Activated CD8-positive, alpha-beta T cell treated with anti-CD3 and anti-CD28 coated beads for 36 hours (primary cell): ENCODE data around the gene HIVEP2. TPM values are rescaled to one million over a fixed set of nuclear protein-coding genes. Genes with fewer than 3 reads are reported as not detected.

Experiments
- ATAC-seq: fragments of 200-7000 bp; cut with Tn5 transposase; one replicate; pipeline ENCODE4 v1.10.0; 2021; ENCODE audit warnings: mild to moderate bottlenecking, moderate library complexity
- CTCF ChIA-PET: fragments of 350-600 bp; sonication (Branson Sonifier 250); formaldehyde crosslinking; loops from one replicate; lab custom pipeline; 2021; ENCODE audit warnings: antibody characterized with exemption; lab: Charles Lee
- POLR2A ChIA-PET: fragments of 350-600 bp; sonication (Branson Sonifier 250); formaldehyde crosslinking; loops from one replicate; lab custom pipeline; 2021; ENCODE audit warnings: antibody characterized with exemption; lab: Charles Lee
- DNase-seq: peaks from one replicate; pipeline ENCODE4 v3.0.0-alpha.2; 2020
- H3K27ac Mint-ChIP-seq: one replicate; pipeline ENCODE4 v1.8.0; 2021; ENCODE audit warnings: mild to moderate bottlenecking, mixed read lengths
- H3K27me3 Mint-ChIP-seq: one replicate; pipeline ENCODE4 v1.8.0; 2021; ENCODE audit warnings: mixed read lengths
- H3K36me3 Mint-ChIP-seq: one replicate; pipeline ENCODE4 v1.8.0; 2021; ENCODE audit warnings: low read depth, mixed read lengths
- H3K4me1 Mint-ChIP-seq: one replicate; pipeline ENCODE4 v1.8.0; 2021; ENCODE audit warnings: low read depth, mixed read lengths
- H3K4me3 Mint-ChIP-seq: one replicate; pipeline ENCODE4 v1.8.0; 2021; ENCODE audit warnings: mild to moderate bottlenecking, moderate library complexity, mixed read lengths
- H3K9me3 Mint-ChIP-seq: one replicate; pipeline ENCODE4 v1.8.0; 2021; ENCODE audit warnings: mixed read lengths
- CTCF ChIP-seq: fragments of 200-600 bp; IDR thresholded peaks from one replicate; pipeline ENCODE4 v1.8.0; 2022; ENCODE audit warnings: antibody characterized with exemption, mild to moderate bottlenecking
- intact Hi-C: fragments of 100-400 bp; cut with micrococcal nuclease; formaldehyde crosslinking; loops from one replicate; pipeline ENCODE4 v1.10.0; 2022
- total RNA-seq, 2 experiments: library from RNA; stranded (reverse); gene quantifications; one replicate each; pipeline ENCODE4 v1.2.3, GENCODE V29; 2021

The HIVEP2 gene
- total RNA-seq, 2 experiments from 2014 or later = 31.8 to 38.1 TPM

GRCh38 chr6:142705054-142705453 is 239.9 kb downstream of the HIVEP2 start:
- H3K9me3 Mint-ChIP-seq = no peaks in the 10 kb centered on the region
- H3K36me3 Mint-ChIP-seq = no peaks in the 10 kb centered on the region
- ATAC-seq (no peak), DNase-seq (no peak)
- intact Hi-C loops = no loop called here
- peaks cover 8% of the 10 kb centered on the region for H3K4me1 Mint-ChIP-seq
- H3K27ac Mint-ChIP-seq = no peak overlapping the region
- TF ChIP-seq CTCF = no peak
- H3K27me3 Mint-ChIP-seq = no peaks in the 10 kb centered on the region
- CTCF ChIA-PET = no interaction called here
- POLR2A ChIA-PET = no interaction called here
- H3K4me3 Mint-ChIP-seq = no peak overlapping the region

GRCh38 chr6:142702501-142703460 is 242.2 kb downstream of the HIVEP2 start:
- CTCF ChIA-PET = interaction anchor here (1.0 to 1.5 kb wide), 3 partner anchors 11 to 324 kb away, joined by 3 to 4 read pairs (median 3); no protein-coding TSS in a partner anchor
- H3K27me3 Mint-ChIP-seq = no peaks in the 10 kb centered on the region
- no peak for TF ChIP-seq CTCF

More at GRCh38 chr6:142702501-142703460, 242.2 kb downstream of the HIVEP2 start:
- Mint-ChIP-seq H3K4me1 (peaks cover 10% of the 10 kb centered on the region), H3K4me3 (no peak overlapping the region), H3K27ac (no peak overlapping the region), H3K9me3 (no peaks in the 10 kb centered on the region), H3K36me3 (no peaks in the 10 kb centered on the region)
- no peak for DNase-seq
- intact Hi-C loops = no loop called here
- POLR2A ChIA-PET = no interaction called here
- ATAC-seq = no peak

Other genes with a start within 250 kb of the HIVEP2 start
- 10 to 100 TPM; 16.1 to 20.0 TPM for gene AIG1, start 115.7 kb upstream of the HIVEP2 start, total RNA-seq